Prostate gland (tissue), 2 donors: ENCODE results near the gene PP2D1. TPM values are rescaled to one million over a fixed set of nuclear protein-coding genes. Genes with fewer than 3 reads are reported as not detected.
"Not testable (repeated sequence)": the region's sequence is repeated elsewhere in the genome, so short reads cannot be mapped to it uniquely, and the experiment has no call there.

Experiments
- DNase-seq: peaks from one replicate; pipeline ENCODE4 v3.0.0-alpha.2; 2019; ENCODE audit warnings: low spot score
- H3K27ac ChIP-seq, 2 donors: fragments of 200-600 bp; sonication (generic); 2 replicates each; pipeline ENCODE4 v1.5.1; 2017 to 2019
- H3K27me3 ChIP-seq: fragments of 200-600 bp; sonication (generic); replicated peaks from 2 replicates; pipeline ENCODE4 v1.5.1; 2019; ENCODE audit not compliant: insufficient read depth
- H3K36me3 ChIP-seq, 2 donors: fragments of 200-600 bp; sonication (generic); 1 replicate in 1 of 2; 2 replicates in 1 of 2; pipeline versions ENCODE4 v1.5.1 to v1.8.1; 2017 to 2019
- H3K4me1 ChIP-seq: fragments of 200-600 bp; sonication (generic); replicated peaks from 2 replicates; pipeline ENCODE4 v1.5.1; 2019
- H3K4me3 ChIP-seq, 2 donors: fragments of 200-600 bp; sonication (generic); 2 replicates each; pipeline ENCODE4 v1.5.1; 2017 to 2019
- H3K9me3 ChIP-seq: fragments of 200-600 bp; sonication (generic); 2 replicates; pipeline ENCODE4 v1.5.1; 2017
- CTCF ChIP-seq, 4 experiments: fragments of 200-600 bp in 2 of 4; fragments of 450-650 bp in 2 of 4; sonication (generic) in 2 of 4; IDR thresholded peaks; 1 replicate in 3 of 4; 2 replicates in 1 of 4; pipeline ENCODE4 v1.5.1; 2016 to 2019; ENCODE audit warnings: antibody characterized with exemption in 4 of 4, mild to moderate bottlenecking in 2 of 4, moderate library complexity in 2 of 4
- POLR2A ChIP-seq: fragments of 450-650 bp; IDR thresholded peaks from one replicate; pipeline ENCODE4 v1.6.1; 2016; ENCODE audit warnings: antibody characterized with exemption, mild to moderate bottlenecking
- POLR2AphosphoS5 ChIP-seq: sonication (generic); formaldehyde crosslinking; IDR thresholded peaks from one replicate; pipeline ENCODE4 v1.6.1; 2017; ENCODE audit warnings: antibody characterized with exemption
- WGBS: methylation state at CpG from one replicate; pipeline ENCODE4 v1.1.5; 2018; 5-methylcytosine and 5-hydroxymethylcytosine counted together
- intact Hi-C: fragments of 100-400 bp; cut with DNase I; formaldehyde crosslinking; loops from one replicate; pipeline ENCODE4 v1.14.2; 2022
- total RNA-seq, 2 donors: library from RNA; depleted of rRNA; stranded (reverse); fragments of >200 nt; gene quantifications; one replicate each; pipeline ENCODE4 v1.1.0, GENCODE V29; 2016

Gene PP2D1
- total RNA-seq, 2 donors from 2014 or later = 0.97 TPM; not detected in 1

GRCh38 chr3:20051123-20051806 is 39.2 kb upstream of the PP2D1 start:
- no peak for DNase-seq
- Histone ChIP-seq H3K27ac (no peak overlapping the region), H3K27me3 (no peaks in the 10 kb centered on the region), H3K4me1 (no peaks in the 10 kb centered on the region), H3K9me3 (no peaks in the 10 kb centered on the region), H3K36me3 (no peaks in the 10 kb centered on the region), H3K4me3 (no peak overlapping the region)
- WGBS = 75% methylated on average over 4 of the region's 4 CpGs
- intact Hi-C loops = no loop called here
- no peak for TF ChIP-seq POLR2A
- no peak for TF ChIP-seq POLR2AphosphoS5
- TF ChIP-seq CTCF (IDR thresholded peaks at IDR 0.05) = no peak

- Histone ChIP-seq H3K9me3 (no peaks in the 10 kb centered on the region), H3K4me3 (no peak overlapping the region), H3K4me1 (no peaks in the 10 kb centered on the region), H3K36me3 (no peaks in the 10 kb centered on the region), H3K27ac (peak overlapping the region in 1 of 2 donors; percentile 16), H3K27me3 (no peaks in the 10 kb centered on the region)
- WGBS = 37% methylated on average over 9 of the region's 9 CpGs
- intact Hi-C loops = no loop called here
- TF ChIP-seq CTCF (IDR thresholded peaks at IDR 0.05) (no peak), POLR2A (no peak), POLR2AphosphoS5 (no peak)
- DNase-seq = no peak
Observed at GRCh38 chr3:20047976-20048883, 36.2 kb upstream of the PP2D1 start.

GRCh38 chr3:20047341-20047779 is 35.3 kb upstream of the PP2D1 start:
- intact Hi-C loops = no loop called here
- DNase-seq = no peak
- Histone ChIP-seq H3K27ac (no peak overlapping the region), H3K27me3 (no peaks in the 10 kb centered on the region), H3K36me3 (no peaks in the 10 kb centered on the region), H3K4me1 (no peaks in the 10 kb centered on the region), H3K4me3 (no peak overlapping the region), H3K9me3 (no peaks in the 10 kb centered on the region)
- WGBS = 60% methylated on average over 7 of the region's 7 CpGs
- no peak for TF ChIP-seq POLR2A
- no peak for TF ChIP-seq POLR2AphosphoS5
- TF ChIP-seq CTCF (IDR thresholded peaks at IDR 0.05) = no peak

- Histone ChIP-seq H3K36me3 (no peaks in the 10 kb centered on the region), H3K27me3 (no peaks in the 10 kb centered on the region), H3K9me3 (no peaks in the 10 kb centered on the region), H3K4me3 (no peak overlapping the region), H3K4me1 (no peaks in the 10 kb centered on the region), H3K27ac (no peak overlapping the region)
- DNase-seq = no peak
- TF ChIP-seq POLR2A (no peak), CTCF (IDR thresholded peaks at IDR 0.05) (no peak), POLR2AphosphoS5 (no peak)
- intact Hi-C loops = no loop called here
- 93% methylated on average over 1 of the region's 1 CpG for WGBS
Observed at GRCh38 chr3:20046556-20046955, 34.5 kb upstream of the PP2D1 start.

DNA sequence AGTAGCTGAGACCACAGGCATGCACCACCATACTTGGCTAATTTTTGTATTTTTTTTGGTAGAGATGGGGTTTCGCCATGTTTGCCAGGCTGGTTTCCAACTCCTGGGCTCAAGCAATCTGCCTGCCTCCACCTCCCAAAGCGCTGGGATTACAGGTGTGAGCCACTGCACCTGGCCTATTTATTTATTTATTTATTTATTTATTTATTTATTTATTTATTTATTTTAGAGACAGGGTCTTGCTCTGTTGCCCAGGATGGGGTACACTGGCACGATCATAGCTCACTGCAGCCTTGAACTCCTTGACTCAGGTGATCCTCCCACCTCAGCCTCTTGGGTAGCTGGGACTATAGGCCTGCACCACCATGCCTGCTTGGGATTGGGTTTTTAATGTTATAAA is 33.1 kb upstream of the PP2D1 start:
- H3K4me3 ChIP-seq, H3K27me3 ChIP-seq, DNase-seq, H3K4me1 ChIP-seq, H3K27ac ChIP-seq, H3K36me3 ChIP-seq, H3K9me3 ChIP-seq, intact Hi-C loops: not testable (repeated sequence)
- 99% methylated on average over 3 of the region's 3 CpGs for WGBS
